NCI-H510A treated with DMSO at 0.1 percent for 48 hours (cell line): Measurements from ENCODE around the gene UROS.
A peak's percentile ranks its signal among the peaks of the same experiment; 100 is the strongest.

Experiments
- DNase-seq: peaks from one replicate; lab custom pipeline; 2025; lab: John Stamatoyannopoulos, UW

The UROS gene

DNA sequence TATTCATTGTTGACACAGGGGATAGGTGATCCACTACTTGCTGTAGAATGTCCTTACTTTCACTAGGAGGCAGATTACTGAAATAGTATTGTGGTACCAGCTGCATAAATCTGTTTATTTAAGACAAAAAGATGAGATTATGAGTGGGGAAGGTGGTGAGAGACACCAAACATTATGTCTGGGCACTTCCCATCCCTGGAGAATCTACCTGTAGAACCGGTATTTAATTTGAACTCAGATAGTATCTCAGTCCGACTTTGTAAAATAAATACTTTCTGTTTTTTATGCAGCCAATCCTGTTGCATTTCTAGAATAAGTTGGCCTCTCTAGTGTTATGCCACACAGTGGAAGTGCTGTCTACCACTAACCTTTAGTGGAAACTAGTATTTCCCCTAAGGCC is 13.7 kb upstream of the UROS start:
- DNase-seq: no peak

DNA sequence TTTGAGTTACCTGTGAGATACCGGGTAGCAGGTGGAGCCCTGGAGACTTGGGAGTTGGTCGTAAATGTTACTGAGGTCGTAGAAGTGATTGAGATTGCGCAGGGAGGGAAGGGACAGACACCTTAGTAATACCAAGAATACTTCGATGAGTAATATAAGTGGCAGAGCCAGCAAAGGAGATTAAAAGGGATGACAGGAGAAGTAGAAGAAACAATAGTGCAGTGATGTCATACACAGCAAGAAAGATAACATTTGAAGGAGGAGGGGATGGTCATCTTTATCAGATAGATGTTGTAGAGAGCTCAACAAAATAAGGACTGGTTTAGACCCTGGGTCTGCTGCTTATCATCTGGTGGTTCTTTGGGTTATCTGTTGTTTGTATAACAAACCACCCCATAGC is 5.3 kb upstream of the UROS start:
- DNase-seq: no peak

- no peak for DNase-seq
These were observed 4.1 kb upstream of the UROS start for GRCh38 chr10:125827133-125827532.

DNA sequence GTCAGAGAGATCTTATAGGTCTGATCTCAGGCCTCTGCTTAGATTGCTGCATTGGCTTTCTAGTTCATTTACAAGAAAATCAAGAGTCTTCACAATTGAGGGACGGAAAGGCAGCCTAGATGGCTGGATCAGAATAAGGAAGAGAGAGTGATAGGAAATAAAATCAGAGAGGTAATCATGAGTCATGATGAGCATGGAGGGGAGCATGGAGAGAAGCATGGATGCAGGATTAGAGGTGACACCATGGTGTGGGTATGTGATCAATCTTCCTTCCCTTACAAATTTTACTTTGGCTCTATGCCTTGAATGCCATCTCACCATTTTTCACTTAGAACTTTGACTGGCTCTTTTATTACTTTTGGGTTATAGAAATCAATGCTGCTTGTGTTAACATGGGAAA is 1.7 kb upstream of the UROS start:
- no peak for DNase-seq

GRCh38 chr10:125823663-125824251 is 699 bp upstream of the UROS start:
- DNase-seq: no peak

DNA sequence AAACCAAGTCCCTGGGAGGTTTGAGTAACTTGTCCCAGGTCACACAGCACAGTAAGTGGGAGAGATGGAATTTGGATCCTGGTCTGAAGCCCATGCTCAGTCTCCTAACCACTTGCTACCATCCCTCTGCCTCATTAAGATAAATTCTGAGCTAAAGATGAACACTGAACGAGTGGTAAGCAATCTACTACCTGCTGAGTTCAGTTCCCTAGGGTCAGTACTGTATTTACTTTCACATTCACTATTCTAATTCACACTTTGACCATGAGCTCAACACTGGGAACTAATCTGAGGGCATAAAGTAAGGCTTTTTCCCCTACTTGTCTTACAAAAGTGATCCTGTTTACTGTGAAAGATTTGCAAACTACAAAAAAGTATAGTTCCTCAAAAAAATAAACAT is 2.4 kb downstream of the UROS start:
- DNase-seq: no peak

DNA sequence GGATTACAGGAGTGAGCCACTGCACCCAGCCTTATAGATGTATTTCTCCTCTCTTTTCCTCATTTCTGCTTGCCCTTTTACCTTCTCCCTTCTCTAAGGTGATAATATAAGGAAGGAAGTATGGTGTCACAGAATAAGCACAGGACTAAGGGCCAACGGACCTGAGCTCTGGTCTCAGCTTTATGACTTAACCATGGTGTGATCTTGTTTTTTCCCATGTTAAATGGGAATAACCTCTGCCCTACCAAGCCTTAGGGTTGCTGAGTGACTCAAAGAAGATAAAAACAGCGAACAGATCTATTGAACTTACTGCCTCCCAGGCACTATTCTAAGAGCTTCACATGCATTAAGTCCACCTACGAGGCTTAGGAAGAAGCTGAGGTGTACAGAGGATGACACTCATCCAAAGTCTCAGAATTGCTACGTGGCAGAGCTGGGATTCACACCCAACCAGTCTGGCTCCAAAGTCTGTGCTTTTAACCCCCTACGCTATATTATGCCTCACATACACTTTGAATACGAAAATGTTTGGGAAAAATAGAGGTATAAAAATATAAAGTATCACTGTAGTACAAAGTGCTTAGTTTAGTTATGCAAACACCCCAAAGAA is 5.6 kb downstream of the UROS start:
- no peak for DNase-seq

DNA sequence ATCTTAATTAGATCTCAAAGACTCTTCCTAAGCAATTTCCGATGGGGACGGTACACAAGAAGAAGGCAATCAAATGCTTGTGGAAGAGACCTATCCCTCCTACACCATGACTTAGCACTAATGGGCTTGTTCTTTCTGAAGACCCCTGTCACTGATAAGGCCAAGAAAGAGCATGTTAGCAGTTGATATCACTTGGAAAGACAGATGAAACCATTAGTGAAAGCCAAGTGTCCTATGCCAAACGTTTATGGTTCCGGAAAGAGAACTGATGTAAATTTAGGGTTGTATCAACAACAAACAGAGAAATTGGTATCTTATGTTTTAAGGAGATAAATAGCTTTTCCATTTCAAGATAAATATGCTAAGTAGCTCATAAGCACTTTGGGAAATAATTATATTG is 6.5 kb downstream of the UROS start:
- no peak for DNase-seq

DNA sequence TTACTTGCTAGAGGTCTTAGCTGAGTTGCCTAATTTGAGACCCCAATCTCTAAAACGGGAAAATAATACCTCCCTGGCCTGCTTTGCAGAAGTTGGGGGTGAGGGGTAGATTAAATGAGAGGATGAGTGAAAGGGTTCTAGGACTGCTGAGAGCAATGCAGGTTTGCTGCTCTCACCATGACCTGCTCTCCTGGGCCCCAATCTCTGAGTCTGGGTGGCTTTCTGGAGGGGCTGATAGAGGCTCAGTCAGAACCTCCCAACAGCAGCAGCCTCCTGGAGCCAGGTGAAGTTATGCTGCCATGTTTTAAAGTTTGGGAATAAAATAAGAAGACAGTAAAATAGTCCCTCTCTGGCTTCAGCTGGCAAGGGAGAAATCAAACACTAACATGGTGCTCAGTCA is 7.3 kb downstream of the UROS start:
- no peak for DNase-seq

- DNase-seq: no peak
These were observed 10.8 kb downstream of the UROS start for GRCh38 chr10:125812128-125812750.

- DNase-seq: no peak
These were observed 11.8 kb downstream of the UROS start for GRCh38 chr10:125811251-125811650.

- no peak for DNase-seq
These were observed 15.0 kb downstream of the UROS start for GRCh38 chr10:125808047-125808446.

DNA sequence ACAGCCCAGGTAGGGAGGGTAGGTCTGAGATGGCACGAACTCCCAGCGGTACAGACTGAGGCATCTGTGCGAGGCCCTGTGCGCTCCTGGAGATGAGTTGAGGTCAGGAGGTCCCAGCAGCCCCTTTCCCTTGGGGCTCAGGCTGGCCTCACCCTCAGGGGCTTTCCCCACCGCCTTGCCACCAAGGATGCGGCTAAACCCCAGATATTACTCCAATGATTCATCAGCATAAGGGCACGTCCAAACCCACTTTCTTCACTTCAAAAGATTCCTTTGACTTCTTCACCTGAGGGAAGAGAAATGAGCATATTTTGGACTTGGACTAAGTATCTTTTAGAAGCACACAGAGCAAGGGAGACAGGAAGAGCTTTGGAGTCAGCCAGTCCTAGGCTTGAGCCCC is 20.3 kb downstream of the UROS start:
- DNase-seq: no peak

- DNase-seq: no peak
These were observed 20.9 kb downstream of the UROS start for GRCh38 chr10:125802131-125802530.

GRCh38 chr10:125801574-125801973 is 21.5 kb downstream of the UROS start:
- no peak for DNase-seq

DNA sequence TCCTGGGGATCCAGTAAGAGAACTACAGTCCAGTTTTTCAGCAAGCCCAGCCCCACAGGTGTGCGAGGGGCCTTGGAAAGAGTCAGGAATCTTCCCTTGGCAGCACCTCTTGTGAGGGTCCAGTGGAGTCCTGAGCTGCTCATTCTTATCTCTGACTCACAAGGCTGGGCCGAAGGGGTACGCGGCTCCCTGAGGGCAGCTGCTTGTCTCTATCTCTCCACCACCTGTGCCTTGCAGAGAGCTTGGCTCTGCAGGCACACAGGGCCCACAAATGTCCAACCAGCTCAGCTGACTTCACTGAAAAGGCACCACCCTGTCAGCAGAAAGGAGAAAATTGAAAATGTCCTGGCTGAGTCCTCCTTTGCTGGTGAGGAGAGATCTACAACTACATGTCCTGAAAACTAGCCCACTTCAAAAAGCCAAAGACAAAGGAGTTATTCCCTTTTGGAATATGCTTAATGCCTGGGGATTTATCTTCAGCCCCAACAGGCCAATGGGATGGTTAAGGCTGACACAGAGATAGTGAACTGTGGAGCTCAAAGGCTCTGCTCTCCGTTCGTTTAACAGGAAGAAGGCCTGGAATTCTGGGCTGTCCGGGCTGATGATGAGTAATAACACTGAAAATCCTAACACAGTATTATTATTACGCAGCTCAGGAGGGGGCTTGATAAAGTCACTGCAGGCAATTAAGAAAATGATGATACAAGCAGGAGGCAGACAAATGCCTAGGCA is 23.4 kb downstream of the UROS start:
- DNase-seq: no peak

DNA sequence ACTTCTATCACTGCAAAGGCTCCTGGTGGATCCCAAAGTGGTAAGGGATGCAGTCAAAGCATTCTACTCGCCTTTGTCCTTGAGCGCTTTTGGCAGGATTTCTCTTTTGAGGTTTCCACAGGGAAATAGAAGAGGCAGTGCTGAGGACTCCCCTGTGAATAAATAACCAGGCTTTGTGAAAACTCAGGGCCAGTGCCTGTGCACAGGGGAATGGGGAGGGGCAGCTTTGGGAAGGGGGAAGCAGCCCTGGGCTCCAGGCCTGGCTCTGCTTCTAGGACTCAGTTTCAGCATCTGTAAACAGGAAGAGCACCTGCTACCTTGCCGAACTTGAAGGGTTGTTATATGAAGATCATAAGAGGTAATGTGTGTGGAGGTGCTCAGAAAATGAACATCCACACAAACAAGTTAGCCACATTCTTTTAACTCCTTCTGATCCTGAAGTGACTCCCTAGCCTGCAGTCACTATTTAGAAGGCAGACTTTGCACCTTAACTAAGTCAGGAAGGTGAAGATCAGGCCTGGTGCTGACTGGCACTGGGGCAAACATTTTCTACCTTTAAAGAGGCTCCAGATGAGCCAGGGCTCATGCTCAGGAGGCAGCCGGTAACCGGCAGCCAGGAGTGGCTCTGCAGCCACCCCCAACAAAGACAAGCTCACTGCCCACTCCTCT is 24.9 kb downstream of the UROS start:
- DNase-seq: peak; percentile 67

- peak; percentile 20 for DNase-seq
These were observed 25.6 kb downstream of the UROS start for GRCh38 chr10:125797424-125797823.

DNA sequence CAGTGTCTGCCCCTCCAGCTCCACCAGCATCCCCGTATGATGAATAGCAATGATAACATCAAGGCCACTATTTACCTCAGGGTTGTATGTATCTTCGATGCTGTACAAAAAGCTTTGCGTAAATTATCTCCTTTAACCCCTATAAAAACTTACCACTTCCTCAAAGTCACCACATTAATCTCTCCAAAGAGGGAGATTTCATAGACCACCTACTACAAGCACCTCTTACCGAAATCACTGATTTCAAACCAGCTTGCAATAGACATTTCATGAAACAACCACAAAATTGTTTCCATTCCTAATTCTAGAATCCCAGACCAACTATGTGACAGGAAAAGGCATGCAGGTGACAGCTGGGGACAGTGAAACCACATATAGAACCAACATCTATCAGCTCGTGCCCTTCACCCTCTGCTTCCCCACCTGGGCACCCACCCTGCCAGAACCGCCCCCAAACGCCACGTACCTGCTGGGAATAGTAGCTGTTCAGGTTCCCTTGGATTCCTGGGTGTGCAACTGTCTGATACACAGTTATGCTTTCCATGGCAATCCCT is 27.3 kb downstream of the UROS start:
- DNase-seq: no peak

DNA sequence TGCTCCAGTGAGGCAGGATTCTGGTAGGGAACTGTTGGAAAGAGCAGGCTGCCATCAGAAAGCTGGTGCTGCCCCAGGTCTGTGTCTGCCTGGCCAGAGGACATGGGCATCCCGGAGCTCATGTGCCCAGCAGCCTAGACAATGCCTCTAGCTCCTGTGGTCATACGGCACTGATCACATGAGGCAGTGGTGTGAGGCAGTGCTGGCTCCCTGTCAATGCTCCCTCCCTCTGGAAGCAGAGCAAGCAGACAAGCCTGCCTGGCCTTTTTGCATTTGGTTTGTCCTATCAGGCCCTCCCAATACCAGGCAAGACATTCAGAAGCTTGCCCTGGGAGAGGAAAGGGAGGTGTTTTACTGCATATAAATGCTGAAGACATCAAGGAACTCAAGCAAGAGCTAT is 27.9 kb downstream of the UROS start:
- DNase-seq: no peak

DNA sequence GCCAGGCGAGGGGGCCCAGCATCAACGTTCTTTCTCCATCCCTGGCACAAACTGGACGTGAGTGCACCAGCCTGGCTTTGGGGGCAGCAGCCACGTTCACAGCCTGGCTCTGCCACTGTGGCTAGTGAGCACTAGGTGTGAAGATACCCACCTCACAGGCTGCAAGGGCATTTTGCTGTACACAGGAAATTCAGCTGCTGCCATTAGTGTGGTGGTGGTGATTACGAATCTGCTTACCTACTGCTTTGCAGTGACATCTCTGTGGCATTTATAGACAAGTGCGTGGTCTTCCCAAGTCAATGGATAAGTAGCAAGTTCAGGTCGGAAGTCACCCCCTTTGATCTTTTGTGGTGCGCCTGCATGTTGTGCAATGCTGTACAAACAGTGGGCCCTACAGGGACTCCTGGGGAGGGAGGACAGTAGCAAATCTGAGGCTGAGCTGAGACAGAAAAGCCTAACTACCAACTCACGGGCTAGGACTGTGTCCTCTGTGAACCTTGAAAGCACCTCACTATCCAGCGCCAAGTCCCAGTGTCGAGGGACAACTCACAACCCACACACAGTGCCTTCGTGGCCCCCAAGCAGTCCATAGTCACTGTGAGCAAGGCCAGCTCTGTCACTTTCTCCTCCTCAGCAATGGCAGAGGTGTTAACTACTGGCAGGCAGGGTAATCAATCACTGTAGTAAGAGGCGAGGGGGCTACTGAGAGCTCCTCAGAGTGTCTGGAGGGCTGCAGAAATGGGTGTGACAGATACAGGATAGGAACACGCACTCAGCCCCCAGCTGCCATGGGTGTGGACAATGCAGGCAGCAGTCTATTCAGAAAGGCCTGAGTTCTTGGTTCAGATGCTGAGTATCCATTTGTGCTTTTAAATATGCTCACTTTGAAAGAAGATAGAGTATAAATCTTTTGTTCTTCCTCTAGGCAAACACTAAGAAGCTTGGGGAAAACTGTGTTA is 30.4 kb downstream of the UROS start:
- no peak for DNase-seq
